HUES48 (cell line): ENCODE measurements around the gene SLC7A9.
"Not testable (repeated sequence)": the region's sequence is repeated elsewhere in the genome, so short reads cannot be mapped to it uniquely, and the experiment has no call there.

ENCODE experiments used
- H3K27ac ChIP-seq: one replicate; pipeline ENCODE4 v1.7.0; 2013; ENCODE audit warnings: low read depth, low read length, inconsistent platforms
- H3K27me3 ChIP-seq: 2 replicates; pipeline ENCODE4 v1.6.1; 2013; ENCODE audit warnings: mild to moderate bottlenecking, low read length; ENCODE audit not compliant: control insufficient read depth, insufficient read depth
- H3K36me3 ChIP-seq: 2 replicates; pipeline ENCODE4 v1.6.1; 2013; ENCODE audit warnings: low read length; ENCODE audit not compliant: control insufficient read depth, insufficient read depth
- H3K4me1 ChIP-seq: 2 replicates; pipeline ENCODE4 v1.6.1; 2013; ENCODE audit warnings: mild to moderate bottlenecking, low read length; ENCODE audit not compliant: control insufficient read depth, insufficient read depth
- H3K4me3 ChIP-seq: 2 replicates; pipeline ENCODE4 v1.5.1; 2013; ENCODE audit warnings: mild to moderate bottlenecking, low read depth, low read length
- H3K9ac ChIP-seq: 2 replicates; pipeline ENCODE4 v1.6.1; 2013; ENCODE audit warnings: mild to moderate bottlenecking, low read depth, low read length, moderate library complexity
- H3K9me3 ChIP-seq: 2 replicates; pipeline ENCODE4 v1.6.1; 2013; ENCODE audit warnings: low read length; ENCODE audit not compliant: control insufficient read depth, insufficient read depth

SLC7A9 gene

DNA sequence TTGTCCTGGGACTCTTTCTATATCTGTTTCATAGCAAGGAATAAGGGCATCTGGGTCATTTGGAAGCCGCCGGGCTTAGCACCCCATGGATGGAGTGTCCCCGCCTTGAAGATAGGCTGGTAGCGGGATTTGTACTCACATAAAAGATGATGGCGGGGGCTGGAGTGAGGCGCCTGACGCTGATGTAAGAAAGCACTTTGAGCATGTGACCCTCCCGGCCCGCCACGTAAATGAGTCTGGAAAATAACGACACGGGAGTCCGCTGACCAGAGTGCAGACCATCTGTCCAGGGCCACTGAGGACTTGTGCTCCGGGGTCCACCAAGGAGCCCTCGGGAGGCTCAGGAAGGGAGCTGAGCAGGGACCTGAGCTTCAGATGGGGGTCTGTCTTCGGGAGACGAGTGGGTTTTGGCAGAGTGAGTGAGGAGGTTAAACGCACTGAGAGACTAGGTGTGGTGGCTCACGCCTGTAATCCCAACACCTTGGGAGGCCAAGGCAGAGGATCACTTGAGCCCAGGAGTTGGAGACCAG lies 25.8 kb downstream of the SLC7A9 start:
- no peak overlapping the region for H3K9ac ChIP-seq
- H3K27me3 ChIP-seq: no peaks in the 10 kb centered on the region
- no peaks in the 10 kb centered on the region for H3K4me1 ChIP-seq
- no peaks in the 10 kb centered on the region for H3K9me3 ChIP-seq
- H3K4me3 ChIP-seq: no peak overlapping the region
- H3K27ac ChIP-seq: no peak overlapping the region
- no peaks in the 10 kb centered on the region for H3K36me3 ChIP-seq

DNA sequence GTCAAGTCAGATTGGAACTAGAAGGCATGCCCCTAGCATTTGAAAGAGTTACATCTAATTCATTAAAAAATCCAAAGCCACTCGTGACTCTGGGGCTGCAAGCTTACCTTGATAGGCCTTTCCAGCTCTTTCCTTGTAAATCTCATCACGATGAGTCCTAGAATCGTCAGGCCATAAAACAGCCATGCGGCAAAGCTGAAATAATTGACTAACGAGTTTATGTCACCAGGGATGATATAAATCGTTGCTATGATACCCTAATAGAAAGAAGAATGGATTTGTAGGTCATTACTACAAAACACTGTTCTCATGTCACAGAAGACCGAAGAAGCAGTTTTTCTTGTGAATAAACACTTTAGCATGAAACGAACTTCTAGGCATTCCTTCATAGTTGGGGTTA lies 27.5 kb downstream of the SLC7A9 start:
- Histone ChIP-seq H3K4me3 (no peak overlapping the region), H3K27ac (no peak overlapping the region), H3K9ac (no peak overlapping the region), H3K27me3 (no peaks in the 10 kb centered on the region), H3K4me1 (no peaks in the 10 kb centered on the region), H3K9me3 (no peaks in the 10 kb centered on the region), H3K36me3 (no peaks in the 10 kb centered on the region)

DNA sequence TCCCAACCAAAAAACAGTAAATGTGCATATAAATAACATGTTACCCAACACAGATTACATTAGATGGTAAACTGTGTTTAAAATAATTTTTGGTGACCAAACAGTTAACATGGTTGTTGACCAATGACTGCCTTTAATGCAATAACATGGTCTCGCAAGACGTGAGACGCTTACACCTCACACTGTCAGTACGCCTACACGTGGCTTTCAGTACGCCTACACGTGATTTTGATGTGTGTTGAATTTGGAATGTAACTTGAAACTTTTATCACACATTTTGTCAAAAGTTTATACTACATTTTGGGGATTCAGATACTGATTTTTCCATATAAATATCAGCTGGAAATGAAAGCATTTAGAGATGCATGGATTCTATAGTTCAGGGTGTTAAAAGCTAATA lies 32.0 kb downstream of the SLC7A9 start:
- H3K27ac ChIP-seq: no peak overlapping the region
- H3K9ac ChIP-seq: no peak overlapping the region
- H3K4me3 ChIP-seq: no peak overlapping the region
- H3K4me1 ChIP-seq: no peaks in the 10 kb centered on the region
- no peaks in the 10 kb centered on the region for H3K36me3 ChIP-seq
- no peaks in the 10 kb centered on the region for H3K9me3 ChIP-seq
- no peaks in the 10 kb centered on the region for H3K27me3 ChIP-seq

DNA sequence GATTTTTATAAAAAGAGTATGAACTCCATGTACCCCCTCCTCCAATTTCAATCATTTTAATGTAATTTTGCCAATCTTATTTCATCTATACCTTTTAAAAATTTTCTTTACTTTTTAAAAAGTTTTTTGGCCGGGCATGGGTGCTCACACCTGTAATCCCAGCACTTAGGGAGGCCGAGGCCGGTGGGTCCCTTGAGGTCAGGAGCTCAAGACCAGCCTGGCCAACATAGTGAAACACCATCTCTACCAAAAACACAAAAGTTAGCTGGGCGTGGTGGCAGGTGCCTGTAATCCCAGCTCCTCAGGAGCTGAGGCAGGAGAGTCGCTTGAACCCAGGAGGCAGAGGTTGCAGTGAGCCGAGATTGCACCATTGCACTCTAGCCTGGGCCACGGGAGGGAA lies 36.2 kb downstream of the SLC7A9 start:
- not testable (repeated sequence) for H3K27ac ChIP-seq, H3K4me1 ChIP-seq, H3K9ac ChIP-seq, H3K27me3 ChIP-seq, H3K36me3 ChIP-seq, H3K4me3 ChIP-seq, H3K9me3 ChIP-seq

DNA sequence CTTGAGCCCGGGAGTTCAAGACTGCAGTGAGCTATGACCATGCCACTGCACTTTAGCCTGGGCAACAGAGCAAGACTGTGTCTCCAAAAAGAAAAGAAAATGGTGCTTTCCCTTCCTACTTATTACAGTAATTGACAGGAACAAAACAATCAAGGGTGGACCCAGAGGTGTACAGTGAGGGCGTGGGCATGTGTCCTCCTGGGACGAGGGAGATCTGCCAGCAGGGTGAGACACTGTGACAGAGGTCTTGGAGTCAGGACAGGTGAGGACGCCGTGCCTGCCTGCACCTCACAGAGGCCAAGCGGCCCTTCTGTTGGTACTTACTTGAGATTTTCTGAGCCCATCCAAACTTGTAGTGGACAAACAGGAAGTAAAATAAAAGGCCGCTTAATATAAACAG lies 36.7 kb downstream of the SLC7A9 start:
- H3K27me3 ChIP-seq, H3K36me3 ChIP-seq, H3K27ac ChIP-seq, H3K4me1 ChIP-seq, H3K4me3 ChIP-seq, H3K9ac ChIP-seq, H3K9me3 ChIP-seq: not testable (repeated sequence)

DNA sequence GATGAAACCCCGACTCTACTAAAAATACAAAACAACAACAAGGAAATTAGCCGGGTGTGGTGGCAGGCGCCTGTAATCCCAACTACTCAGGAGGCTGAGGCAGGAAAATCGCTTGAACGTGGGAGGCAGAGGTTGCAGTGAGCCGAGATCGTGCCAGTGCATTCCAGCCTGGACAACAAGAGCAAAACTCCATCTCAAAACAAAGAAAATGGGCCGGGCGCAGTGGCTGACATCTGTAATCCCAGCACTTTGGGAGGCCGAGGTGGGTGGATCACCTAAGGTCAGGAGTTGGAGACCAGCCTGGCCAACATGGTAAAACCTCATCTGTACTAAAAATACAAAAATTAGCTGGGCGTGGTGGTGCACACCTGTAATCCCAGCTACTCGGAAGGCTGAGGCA lies 37.5 kb downstream of the SLC7A9 start:
- H3K4me1 ChIP-seq: peaks cover 10% of the 10 kb centered on the region
- not testable (repeated sequence) for H3K4me3 ChIP-seq, H3K9me3 ChIP-seq, H3K27me3 ChIP-seq, H3K9ac ChIP-seq, H3K36me3 ChIP-seq, H3K27ac ChIP-seq

DNA sequence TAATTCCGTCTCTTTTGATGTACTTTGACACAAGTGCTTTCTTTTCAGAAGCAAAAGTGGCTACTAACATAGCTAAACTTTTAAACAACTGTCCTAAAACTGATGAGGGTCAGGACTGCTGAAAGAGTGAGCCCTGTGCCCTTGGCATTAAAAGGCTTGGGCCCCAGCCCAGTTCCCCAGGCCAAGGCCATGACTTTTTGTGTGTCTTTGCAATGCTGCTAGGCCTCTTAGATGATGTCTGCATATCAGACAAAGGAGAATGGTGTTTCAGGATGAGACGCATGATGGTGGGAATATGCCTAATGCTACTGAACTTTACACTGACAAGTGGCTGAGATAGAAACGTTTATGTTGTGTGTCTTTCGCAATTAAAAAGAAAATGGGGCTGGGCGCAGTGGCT lies 38.0 kb downstream of the SLC7A9 start:
- Histone ChIP-seq H3K27me3 (no peaks in the 10 kb centered on the region), H3K36me3 (no peaks in the 10 kb centered on the region), H3K9ac (no peak overlapping the region), H3K27ac (no peak overlapping the region), H3K4me1 (peaks cover 10% of the 10 kb centered on the region), H3K9me3 (no peaks in the 10 kb centered on the region), H3K4me3 (no peak overlapping the region)

DNA sequence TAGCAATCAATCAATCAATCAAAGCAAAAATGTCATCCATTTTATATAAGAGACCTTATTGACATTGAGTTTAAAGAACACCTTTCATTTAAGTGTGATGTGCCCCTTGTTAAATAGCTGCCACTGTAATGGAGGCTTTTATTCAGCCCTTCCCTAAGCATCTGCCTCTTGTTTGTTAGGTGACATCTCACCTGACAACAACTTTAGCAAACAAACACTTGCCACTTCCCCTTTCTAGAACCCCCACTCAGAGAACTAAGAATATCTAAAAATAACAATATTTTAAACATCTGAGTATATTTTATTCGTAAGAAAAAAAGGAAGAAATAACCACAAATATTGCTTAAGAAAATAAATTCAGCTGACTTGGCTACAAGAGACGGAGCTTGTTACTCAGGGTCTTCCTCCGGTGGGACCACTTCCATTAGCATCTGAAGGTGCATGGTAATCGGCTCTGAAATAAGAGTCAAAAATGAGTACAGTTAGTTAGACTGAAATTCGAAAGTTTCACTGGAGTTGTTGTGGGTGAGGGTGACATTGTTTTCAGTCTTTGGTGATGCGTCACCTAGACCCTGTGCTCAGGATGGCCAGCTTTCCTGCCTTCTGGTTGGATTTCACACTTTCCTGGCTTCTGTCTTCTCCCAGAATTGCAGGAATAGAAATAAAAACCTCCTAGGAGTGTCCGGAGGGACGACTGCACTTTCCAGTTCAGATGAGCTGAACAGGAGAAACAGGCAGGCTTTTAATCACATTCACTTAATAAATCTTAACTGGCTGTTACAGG lies 39.1 kb downstream of the SLC7A9 start:
- no peaks in the 10 kb centered on the region for H3K9me3 ChIP-seq
- H3K36me3 ChIP-seq: no peaks in the 10 kb centered on the region
- H3K27ac ChIP-seq: no peak overlapping the region
- peaks cover 10% of the 10 kb centered on the region for H3K4me1 ChIP-seq
- no peaks in the 10 kb centered on the region for H3K27me3 ChIP-seq
- no peak overlapping the region for H3K4me3 ChIP-seq
- H3K9ac ChIP-seq: no peak overlapping the region

DNA sequence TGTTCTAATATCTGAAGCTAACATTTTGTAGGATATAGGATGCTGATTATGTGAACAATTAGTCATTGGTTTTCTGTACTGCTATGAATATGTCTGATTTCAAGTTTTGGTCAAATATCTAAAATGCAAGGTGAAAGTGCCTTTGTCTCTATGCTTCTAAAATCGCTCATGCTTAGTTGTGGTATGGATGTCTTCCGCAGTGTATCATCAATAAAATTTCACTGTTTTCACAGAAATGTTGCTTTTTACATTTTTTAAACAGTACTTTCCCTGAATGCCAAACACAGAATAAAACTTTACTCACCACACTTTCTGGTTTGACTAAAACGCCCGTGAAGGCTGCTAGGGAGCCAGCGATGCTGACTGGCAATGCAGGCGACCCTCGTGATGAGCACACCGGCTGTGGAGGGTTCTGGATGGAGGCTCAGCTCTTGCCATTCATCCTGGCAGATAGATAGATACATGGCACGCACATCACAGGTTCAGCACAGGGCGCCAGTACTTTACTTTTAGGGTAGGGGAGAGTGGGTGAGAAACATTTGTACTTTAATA lies 40.1 kb downstream of the SLC7A9 start:
- no peaks in the 10 kb centered on the region for H3K36me3 ChIP-seq
- H3K9me3 ChIP-seq: no peaks in the 10 kb centered on the region
- H3K9ac ChIP-seq: no peak overlapping the region
- H3K27me3 ChIP-seq: no peaks in the 10 kb centered on the region
- no peak overlapping the region for H3K27ac ChIP-seq
- H3K4me3 ChIP-seq: no peak overlapping the region
- H3K4me1 ChIP-seq: peaks cover 18% of the 10 kb centered on the region

DNA sequence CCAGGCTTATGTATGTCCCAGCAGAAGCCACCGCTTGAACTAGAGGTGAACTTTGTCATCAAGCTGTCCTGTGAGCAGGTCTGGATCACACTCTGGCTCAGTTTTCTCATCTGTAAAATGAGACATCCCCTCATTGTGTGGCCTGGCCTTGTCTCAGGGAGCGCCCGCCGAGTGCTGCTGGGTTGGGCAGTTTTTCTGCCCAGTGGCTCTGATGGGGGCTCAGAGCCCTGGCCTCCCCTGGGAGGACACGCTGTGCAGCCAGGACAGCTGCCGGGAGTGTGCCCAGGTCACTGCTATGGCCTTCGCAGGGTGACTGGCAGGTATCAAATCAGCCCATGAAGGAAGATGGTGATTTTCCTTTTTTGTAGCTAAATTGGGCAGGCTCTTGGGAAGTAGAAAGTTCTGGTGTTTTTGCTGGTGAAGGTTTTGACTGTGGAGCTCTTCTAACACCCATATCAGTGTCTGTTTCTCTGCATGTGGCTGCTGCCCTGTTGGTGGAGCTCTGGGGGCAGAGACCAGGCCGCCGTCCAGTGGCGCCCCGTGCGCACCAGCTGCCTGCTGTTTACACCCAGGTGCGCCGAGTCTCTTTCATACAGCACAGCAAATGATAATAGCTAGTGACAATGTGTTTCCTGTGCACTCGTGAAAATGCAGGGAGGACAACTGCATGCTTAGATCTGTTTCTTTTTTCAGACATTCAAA lies 40.8 kb downstream of the SLC7A9 start:
- Histone ChIP-seq H3K36me3 (no peaks in the 10 kb centered on the region), H3K9me3 (no peaks in the 10 kb centered on the region), H3K27ac (peak overlapping the region; percentile 4), H3K4me1 (peaks cover 21% of the 10 kb centered on the region), H3K9ac (no peak overlapping the region), H3K27me3 (no peaks in the 10 kb centered on the region), H3K4me3 (no peak overlapping the region)

DNA sequence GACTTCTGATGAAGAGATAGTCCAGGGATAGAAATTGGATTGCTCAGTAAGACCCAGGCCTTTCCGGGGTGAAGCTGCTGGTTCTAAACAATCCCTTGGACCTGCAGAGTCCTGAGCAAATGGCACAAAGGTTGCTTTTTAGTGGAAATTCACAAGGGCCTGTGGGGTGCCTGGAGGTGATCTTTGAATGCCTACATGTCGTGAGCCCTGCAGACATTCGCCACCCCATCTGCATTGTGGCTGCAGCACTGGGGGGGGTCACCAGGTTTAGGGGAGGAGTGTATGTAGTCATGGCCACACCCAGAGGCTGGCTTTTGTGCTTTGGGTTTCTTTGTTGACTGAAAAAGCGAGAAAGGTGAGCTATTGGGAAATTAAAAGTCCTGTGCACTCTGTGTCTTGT lies 41.4 kb downstream of the SLC7A9 start:
- H3K4me1 ChIP-seq: peaks cover 21% of the 10 kb centered on the region
- H3K27ac ChIP-seq: peak overlapping the region; percentile 43
- no peaks in the 10 kb centered on the region for H3K36me3 ChIP-seq
- no peaks in the 10 kb centered on the region for H3K27me3 ChIP-seq
- no peaks in the 10 kb centered on the region for H3K9me3 ChIP-seq
- no peak overlapping the region for H3K4me3 ChIP-seq
- H3K9ac ChIP-seq: no peak overlapping the region
